Measurements from ENCODE around the gene RASGRP3.

DNA sequence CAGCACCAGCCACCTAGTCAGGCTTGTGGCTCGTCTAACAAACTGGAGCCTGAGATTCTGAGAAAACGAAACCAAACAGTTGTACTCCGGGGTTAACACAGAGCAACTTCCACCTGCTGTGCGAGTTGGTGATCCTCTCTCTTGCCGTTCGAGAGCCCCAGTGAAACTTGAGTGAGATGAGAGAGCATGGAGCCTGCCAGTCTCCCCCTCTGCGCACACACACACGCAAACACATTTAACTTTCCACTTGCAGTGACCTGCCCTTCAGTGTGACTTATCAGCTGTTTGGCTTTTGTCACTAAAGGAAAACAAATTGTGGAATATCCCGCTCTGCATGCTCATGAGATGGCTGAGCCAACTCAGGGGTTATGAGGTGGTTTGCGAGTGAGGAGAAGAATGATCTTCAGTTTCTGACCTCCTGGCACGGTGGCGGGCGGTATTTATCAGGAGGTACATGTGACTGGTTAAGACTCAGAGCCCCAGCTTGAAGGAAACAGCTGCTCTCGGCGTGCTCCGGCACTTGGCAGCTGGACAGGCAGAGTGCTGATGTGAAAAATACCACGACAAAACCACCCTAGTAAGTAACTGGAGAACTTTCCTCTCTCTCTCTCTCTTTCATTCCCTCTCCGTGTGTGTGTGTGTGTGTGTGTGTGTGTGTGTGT is at the start of gene RASGRP3:
- TF ChIP-seq, protein P1, sequence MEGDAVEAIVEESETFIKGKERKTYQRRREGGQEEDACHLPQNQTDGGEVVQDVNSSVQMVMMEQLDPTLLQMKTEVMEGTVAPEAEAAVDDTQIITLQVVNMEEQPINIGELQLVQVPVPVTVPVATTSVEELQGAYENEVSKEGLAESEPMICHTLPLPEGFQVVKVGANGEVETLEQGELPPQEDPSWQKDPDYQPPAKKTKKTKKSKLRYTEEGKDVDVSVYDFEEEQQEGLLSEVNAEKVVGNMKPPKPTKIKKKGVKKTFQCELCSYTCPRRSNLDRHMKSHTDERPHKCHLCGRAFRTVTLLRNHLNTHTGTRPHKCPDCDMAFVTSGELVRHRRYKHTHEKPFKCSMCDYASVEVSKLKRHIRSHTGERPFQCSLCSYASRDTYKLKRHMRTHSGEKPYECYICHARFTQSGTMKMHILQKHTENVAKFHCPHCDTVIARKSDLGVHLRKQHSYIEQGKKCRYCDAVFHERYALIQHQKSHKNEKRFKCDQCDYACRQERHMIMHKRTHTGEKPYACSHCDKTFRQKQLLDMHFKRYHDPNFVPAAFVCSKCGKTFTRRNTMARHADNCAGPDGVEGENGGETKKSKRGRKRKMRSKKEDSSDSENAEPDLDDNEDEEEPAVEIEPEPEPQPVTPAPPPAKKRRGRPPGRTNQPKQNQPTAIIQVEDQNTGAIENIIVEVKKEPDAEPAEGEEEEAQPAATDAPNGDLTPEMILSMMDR (IDR thresholded peaks at IDR 0.05) = no peak
- TF ChIP-seq RAD21 (conservative IDR thresholded peaks at IDR 0.05 in 1 of 2, IDR thresholded peaks at IDR 0.05 in 1 of 2) = no peak
- TF ChIP-seq, protein P2, sequence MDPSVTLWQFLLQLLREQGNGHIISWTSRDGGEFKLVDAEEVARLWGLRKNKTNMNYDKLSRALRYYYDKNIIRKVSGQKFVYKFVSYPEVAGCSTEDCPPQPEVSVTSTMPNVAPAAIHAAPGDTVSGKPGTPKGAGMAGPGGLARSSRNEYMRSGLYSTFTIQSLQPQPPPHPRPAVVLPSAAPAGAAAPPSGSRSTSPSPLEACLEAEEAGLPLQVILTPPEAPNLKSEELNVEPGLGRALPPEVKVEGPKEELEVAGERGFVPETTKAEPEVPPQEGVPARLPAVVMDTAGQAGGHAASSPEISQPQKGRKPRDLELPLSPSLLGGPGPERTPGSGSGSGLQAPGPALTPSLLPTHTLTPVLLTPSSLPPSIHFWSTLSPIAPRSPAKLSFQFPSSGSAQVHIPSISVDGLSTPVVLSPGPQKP (IDR thresholded peaks at IDR 0.05; ENCODE audit: low read depth, low read length) = no peak
- TF ChIP-seq, protein P3, sequence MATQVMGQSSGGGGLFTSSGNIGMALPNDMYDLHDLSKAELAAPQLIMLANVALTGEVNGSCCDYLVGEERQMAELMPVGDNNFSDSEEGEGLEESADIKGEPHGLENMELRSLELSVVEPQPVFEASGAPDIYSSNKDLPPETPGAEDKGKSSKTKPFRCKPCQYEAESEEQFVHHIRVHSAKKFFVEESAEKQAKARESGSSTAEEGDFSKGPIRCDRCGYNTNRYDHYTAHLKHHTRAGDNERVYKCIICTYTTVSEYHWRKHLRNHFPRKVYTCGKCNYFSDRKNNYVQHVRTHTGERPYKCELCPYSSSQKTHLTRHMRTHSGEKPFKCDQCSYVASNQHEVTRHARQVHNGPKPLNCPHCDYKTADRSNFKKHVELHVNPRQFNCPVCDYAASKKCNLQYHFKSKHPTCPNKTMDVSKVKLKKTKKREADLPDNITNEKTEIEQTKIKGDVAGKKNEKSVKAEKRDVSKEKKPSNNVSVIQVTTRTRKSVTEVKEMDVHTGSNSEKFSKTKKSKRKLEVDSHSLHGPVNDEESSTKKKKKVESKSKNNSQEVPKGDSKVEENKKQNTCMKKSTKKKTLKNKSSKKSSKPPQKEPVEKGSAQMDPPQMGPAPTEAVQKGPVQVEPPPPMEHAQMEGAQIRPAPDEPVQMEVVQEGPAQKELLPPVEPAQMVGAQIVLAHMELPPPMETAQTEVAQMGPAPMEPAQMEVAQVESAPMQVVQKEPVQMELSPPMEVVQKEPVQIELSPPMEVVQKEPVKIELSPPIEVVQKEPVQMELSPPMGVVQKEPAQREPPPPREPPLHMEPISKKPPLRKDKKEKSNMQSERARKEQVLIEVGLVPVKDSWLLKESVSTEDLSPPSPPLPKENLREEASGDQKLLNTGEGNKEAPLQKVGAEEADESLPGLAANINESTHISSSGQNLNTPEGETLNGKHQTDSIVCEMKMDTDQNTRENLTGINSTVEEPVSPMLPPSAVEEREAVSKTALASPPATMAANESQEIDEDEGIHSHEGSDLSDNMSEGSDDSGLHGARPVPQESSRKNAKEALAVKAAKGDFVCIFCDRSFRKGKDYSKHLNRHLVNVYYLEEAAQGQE (IDR thresholded peaks at IDR 0.05) = no peak
- no peak for TF ChIP-seq ZFP36 (IDR thresholded peaks at IDR 0.05; ENCODE audit: borderline replicate concordance, partially characterized antibody)
- no peak for TF ChIP-seq SREBF2 (IDR thresholded peaks at IDR 0.05)
- TF ChIP-seq JUNB (IDR thresholded peaks at IDR 0.05) = no peak
- no peak for TF ChIP-seq POLR2A (IDR thresholded peaks at IDR 0.05; ENCODE audit: low read length)
- TF ChIP-seq NR3C1 (IDR thresholded peaks at IDR 0.05) = no peak
- TF ChIP-seq, protein P4, sequence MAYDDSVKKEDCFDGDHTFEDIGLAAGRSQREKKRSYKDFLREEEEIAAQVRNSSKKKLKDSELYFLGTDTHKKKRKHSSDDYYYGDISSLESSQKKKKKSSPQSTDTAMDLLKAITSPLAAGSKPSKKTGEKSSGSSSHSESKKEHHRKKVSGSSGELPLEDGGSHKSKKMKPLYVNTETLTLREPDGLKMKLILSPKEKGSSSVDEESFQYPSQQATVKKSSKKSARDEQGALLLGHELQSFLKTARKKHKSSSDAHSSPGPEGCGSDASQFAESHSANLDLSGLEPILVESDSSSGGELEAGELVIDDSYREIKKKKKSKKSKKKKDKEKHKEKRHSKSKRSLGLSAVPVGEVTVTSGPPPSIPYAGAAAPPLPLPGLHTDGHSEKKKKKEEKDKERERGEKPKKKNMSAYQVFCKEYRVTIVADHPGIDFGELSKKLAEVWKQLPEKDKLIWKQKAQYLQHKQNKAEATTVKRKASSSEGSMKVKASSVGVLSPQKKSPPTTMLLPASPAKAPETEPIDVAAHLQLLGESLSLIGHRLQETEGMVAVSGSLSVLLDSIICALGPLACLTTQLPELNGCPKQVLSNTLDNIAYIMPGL (CRISPR knock-in tag; IDR thresholded peaks at IDR 0.05; ENCODE audit: borderline replicate concordance) = no peak
